Measurements from ENCODE around the gene CYP19A1.

Gene CYP19A1

DNA sequence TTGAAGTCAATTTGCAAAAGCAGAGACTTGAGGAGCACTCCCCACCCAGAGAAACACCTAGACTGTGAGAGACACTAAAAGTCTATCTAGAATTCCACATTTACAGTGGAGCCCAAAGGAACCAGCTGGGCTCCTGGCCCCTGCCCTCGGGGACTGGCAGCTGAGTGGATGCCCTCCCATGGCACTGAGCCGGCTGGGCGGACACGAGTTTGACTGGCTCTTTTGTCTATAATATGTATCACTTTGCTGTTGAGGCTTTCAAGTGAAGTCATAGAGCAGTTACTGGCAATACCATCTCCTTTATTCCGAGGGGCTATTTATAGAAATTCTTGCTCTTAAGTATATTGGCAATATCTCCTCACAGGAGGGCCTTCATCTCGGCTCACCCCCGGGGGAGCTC, 177.9 kb downstream of the CYP19A1 start:
- TF ChIP-seq, protein P1, sequence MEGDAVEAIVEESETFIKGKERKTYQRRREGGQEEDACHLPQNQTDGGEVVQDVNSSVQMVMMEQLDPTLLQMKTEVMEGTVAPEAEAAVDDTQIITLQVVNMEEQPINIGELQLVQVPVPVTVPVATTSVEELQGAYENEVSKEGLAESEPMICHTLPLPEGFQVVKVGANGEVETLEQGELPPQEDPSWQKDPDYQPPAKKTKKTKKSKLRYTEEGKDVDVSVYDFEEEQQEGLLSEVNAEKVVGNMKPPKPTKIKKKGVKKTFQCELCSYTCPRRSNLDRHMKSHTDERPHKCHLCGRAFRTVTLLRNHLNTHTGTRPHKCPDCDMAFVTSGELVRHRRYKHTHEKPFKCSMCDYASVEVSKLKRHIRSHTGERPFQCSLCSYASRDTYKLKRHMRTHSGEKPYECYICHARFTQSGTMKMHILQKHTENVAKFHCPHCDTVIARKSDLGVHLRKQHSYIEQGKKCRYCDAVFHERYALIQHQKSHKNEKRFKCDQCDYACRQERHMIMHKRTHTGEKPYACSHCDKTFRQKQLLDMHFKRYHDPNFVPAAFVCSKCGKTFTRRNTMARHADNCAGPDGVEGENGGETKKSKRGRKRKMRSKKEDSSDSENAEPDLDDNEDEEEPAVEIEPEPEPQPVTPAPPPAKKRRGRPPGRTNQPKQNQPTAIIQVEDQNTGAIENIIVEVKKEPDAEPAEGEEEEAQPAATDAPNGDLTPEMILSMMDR (IDR thresholded peaks at IDR 0.05; ENCODE audit: low read depth, low read length): no peak
- no peak overlapping the region for H3K4me3 ChIP-seq (ENCODE audit: low read depth, low read length)
